GM21737 (cell line): ENCODE data around the gene GTF2A1.
"Not testable (repeated sequence)": the region's sequence is repeated elsewhere in the genome, so short reads cannot be mapped to it uniquely, and the experiment has no call there.

Experiments used
- ATAC-seq: cut with Tn5 transposase; IDR thresholded peaks from one replicate; pipeline ENCODE4 v1.9.1; 2021; ENCODE audit warnings: mild to moderate bottlenecking, moderate library complexity; ENCODE audit not compliant: unreplicated experiment

GTF2A1 gene

DNA sequence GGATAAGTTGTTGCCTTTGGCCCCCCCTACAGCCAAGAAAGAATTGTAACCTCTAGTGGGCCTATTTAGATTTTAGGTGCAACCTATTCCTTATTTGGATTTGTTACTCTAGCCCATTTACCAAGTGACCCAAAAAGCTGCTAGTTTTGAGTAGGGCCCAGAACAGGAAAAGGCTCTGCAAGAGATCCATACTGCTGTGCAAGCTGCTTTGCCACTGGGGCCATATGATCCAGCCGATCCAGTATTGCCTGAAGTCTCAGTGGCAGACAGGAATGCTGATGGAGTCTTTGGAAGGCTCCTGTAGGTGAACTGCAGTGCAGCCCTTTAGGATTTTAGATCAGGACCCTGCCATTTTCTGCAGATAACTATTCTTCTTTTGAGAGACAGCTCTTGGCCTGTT lies 12.9 kb upstream of the GTF2A1 start:
- no peak for ATAC-seq

DNA sequence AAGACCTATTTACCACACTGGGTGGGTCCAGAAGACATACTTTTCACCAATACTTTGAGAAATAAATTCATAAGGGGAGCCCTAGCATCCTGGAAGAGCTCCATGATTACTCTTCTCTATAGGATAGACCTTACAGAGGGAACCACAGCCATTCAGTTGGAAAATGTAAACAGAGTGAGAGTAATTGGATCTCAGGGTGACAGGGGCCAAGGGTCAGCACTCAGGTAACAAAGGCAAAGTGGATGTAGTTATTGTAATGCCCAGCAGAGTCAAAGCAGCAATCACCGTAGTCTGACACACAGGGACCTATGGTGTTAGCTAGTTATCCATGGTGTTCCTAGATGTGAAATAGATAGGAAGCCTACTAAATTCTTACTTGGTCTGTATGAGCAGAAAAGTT lies 10.8 kb upstream of the GTF2A1 start:
- no peak for ATAC-seq

DNA sequence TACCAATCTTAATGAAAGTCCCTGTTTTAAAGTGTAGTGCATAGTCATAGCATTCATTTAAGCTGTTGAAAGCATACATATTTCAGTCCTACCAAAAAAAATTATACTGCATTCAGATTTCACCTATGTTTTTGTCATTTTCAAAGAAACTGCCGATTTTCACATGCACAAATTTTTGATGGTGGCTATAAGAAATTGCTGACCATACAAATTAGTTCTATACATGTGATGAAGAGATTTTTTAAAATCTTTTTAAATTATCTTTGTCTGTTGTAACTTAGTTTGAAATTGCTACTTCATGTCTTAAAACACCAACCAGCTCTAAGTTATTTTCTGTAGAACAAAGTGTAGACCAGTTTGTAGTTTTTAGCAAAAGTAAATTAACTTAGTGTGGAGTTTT lies 3.5 kb upstream of the GTF2A1 start:
- no peak for ATAC-seq

DNA sequence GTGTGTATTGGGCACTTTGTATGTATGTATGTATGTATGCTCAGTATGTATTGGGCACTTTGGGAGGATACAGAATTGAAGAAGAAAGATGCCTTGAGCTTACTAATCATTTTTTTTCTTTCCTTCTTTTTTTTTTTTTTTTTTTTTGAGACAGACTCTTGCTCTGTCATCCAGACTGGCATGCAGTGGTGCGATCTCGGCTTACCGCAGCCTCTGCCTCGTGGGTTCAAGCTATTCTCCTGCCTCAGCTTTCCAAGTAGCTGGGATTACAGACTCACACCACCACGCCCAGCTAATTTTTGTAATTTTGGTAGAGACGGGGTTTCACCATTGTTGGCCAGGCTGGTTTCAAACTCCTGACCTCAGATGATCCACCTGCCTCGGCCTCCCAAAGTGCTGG lies 3.0 kb upstream of the GTF2A1 start:
- ATAC-seq, result not testable (repeated sequence)

DNA sequence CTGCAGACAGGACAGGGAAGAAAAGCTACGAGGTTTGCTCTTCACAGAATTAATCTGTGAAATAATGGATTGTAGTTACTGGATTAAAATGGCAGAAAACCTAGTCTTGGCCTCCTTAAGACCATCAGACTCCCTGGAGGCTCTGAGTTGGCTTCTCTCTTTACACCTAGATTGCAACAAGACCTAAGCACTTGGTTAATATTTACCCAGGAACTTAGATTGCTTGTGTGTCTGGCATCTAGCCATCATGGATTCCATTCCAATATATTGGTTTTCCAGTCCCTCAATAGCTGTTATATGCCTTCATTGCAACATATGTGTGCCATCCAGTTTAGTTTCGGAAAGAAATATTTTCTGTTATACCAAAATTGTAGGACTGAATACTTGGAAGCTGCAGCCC lies 1.9 kb upstream of the GTF2A1 start:
- ATAC-seq, result no peak

DNA sequence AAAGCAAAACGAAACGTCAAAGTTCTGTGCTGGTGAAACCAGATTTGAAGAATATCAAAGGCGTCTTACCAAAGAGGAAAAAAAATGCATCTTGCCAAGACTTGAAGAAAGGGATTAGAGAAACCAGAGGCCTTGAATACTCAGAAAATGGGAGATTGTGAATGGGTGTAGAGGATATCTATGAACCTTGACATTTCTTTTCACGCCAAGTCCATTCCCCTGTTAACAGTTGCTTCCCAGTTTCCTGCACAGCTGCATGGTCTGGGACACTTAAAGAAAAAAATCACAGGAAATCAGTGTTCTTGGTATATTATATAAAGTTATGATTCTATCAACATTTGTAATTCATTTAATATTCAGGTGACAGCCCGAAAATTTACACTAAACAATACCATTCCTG lies 1.4 kb upstream of the GTF2A1 start:
- ATAC-seq, result no peak

DNA sequence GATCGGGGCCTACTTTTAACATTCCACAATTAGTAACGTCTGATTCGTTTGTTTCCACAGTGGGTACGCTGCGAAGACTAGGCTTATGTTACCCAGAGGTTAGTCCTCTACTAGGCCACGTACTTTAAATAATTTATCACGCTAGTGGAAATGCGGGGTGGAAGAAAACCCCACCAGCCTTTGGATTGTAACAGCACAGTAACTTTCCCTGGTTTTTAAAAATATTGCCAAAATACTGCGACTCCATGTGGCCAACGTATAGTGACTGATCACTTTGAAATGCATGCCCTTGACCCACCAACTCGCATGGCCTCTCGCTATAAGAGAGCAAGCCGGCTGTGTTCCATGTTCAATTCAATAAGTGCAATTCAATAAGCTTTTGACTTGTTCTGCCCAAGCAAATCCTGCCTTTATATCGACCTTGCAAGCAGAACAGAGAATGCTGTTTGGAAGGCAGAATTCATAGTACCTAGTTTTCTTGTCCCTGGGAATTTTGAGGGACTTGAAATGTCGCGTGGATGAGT lies 882 bp upstream of the GTF2A1 start:
- no peak for ATAC-seq

DNA sequence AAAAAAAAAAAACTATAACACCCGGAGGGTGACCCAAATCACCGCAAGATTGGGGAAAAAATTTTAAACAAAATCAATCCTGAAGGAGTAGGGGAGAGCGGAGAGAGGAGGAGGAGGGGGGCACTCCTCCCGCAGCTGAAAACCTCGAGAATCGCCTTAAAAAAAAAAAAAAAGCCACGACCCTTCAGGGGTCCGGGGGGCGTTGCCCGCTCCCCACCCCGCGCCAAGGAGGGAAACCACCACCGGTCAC lies 254 bp downstream of the GTF2A1 start:
- ATAC-seq, result no peak

DNA sequence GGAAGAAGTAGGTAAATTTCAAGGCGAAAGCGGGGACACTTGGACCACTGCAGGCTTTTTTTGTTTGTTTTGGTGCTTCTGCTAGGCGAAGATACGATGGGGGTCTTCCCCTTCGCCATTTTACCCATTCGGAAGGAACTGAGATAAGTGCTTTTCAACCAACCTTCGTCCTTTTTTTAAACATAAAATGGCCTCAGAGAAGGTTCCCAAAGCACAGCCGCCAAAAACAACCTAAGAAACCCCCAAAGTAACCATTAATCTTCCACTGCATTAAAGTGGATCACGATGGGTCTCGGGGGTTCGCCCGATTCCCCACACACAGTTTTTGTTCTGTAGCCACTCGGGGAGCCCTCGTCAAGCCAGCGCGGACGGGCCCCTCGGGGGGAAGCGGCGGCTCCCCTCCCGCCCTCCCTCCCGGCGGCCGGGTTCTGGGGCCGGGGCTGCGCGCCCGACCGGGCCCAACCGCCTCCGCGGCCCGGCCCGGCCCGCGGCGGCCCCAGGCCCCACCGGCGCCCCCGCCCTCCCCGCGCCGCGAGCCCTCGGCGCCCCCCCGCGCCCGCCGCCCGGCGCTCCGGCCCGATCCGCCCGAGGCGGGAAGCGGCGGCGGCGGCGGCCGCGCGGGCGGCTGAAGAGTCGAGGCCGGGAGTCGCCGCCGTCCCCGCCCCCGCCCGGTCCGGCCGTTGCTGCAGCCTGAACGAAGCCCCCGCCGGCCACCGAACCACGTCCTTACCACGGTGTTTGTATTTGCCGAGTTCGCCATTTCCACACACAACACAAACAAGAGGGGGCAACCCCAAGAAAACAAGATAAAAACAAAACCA lies 790 bp downstream of the GTF2A1 start:
- no peak for ATAC-seq

DNA sequence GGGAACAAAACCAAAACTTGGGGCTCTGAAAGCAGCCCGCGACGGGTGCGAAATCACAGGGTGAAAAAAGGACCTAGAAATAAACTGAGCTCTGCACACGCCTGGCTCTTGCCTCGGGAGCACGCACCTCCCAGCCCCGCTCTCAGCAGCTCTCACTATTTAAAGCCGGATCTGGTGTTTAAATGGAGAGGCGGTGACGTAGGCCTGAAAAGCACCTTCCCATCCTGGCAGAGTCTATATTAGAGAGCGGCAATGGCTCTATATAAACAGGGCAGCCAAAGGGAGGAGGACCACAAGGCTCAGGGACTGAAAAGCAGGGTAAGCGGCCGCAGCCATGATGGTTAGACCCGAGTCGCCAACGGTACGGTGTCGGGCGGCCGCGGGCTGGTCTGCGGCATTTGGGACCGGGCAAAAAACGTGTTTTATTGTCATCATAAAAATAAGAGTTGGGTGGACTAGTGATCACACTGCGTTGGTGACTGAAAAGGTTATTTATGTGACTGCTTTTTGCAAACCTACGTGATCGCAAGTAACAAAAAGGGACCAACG lies 1.5 kb downstream of the GTF2A1 start:
- ATAC-seq, result peak; percentile 54

DNA sequence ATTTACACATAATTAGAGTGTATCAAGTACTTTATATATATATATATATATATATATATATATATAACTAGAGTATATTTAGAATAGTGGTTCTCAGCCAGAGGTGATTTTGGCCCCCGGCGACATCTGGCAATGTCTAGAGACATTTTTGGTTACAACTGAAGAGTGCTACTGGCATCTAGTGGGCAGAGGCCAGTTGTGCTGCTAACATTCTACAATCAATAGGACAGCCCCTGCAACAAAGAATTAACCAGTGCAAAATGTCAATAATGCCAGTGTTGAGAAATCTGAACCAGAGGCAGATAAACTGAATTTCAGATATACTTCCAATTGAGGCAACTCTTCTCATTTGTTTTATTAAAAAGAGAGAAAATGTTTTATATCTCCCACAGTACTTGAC lies 8.9 kb downstream of the GTF2A1 start:
- peak; percentile 52 for ATAC-seq

DNA sequence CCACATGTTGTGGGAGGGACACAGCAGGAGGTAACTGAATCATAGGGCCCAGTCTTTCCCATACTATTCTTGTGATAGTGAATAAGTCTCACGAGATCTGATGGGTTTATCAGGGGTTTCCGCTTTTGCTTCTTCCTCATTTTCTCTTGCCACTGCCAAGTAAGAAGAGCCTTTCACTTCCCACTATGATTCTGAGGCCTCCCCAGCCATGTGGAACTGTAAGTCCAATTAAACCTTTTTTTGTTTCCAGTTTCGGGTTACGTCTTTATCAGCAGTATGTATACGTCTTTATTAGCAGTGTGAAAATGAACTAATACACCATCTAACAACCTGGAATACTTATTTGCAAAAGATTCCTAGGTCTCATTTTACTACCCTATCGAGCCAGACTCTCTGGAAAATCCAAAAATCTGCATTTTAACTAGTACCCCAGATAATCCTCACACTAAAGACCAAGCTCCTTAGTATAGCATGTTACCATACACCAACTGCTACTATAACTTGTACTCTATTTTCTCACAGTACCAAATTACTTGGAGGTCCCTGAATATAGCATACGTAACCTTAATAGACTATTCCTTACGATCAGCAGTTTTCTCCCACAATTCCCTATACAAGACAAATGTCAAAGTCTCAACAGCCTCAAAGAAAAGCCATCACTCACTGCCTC lies 11.5 kb downstream of the GTF2A1 start:
- ATAC-seq, result no peak

DNA sequence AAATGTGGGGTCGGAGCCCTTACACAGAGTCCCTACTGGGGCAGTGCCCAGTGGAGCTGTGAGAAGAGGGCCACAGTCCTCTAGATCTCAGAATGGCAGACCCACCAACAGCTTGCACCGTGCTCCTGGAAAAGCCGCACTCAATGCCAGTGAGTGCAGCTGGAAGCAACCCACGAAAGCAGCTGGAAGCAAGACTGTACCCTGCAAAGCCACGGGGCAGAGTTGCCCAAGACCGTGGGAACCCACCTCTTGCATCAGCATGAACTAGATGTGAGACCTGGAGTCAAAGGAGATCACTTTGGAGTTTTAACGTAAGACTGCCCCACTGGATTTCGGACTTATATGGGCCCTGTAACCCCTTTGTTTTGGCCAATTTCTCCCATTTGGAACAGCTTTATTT lies 12.3 kb downstream of the GTF2A1 start:
- no peak for ATAC-seq

DNA sequence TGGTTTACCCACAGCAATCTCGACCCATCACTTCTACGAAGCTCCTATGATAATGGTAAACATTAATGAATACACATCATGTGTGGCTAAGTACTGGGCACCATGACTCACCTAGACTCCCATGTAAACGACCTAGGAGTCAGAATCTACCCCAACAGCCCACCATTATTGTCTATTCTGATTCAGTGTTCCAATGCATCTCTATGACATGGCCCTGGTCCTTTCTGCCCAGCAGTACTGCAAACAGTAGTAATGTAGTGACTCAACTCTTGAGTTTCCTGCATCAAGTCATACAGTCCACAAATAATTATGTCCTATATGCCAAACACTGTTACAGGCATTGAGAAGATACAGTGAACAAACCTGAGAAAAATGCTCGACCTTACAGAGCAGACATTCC lies 14.6 kb downstream of the GTF2A1 start:
- ATAC-seq, result no peak

DNA sequence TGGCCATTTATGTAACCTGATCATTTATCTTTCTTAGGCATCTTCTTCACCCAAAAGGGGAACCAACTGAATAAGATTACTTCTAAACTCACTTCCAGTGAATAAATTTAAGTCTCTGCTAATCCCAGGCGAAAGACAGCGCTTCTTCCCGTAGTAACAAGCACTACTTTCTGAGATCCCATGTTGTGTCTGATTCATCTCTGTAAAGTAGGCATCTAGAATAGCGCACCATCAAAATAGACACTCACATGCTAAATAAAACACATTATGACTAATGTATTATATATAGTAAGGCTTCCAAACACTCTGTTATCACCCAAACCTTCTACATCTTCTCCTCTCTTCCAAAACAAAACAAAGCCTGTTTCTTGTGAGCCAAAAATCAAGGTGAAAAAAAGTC lies 15.1 kb downstream of the GTF2A1 start:
- ATAC-seq, result no peak

DNA sequence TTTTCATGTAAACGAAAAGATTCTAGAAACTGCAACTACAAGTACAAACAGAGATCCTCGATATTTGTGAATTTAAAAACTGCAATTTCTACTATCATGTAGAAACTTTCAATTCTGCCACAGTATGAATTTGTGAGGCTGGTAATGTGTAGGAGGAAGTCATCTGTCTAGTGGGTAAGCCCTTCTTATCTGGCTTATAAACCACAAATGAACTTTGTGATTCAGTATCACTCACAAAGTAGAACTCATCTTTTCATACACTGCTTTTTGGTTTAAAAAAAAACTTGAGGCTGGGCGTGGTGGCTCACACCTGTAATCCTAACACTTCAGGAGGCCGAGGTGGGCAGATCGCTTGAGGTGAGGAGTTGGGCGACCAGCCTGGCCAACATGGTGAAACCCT lies 20.7 kb downstream of the GTF2A1 start:
- no peak for ATAC-seq

DNA sequence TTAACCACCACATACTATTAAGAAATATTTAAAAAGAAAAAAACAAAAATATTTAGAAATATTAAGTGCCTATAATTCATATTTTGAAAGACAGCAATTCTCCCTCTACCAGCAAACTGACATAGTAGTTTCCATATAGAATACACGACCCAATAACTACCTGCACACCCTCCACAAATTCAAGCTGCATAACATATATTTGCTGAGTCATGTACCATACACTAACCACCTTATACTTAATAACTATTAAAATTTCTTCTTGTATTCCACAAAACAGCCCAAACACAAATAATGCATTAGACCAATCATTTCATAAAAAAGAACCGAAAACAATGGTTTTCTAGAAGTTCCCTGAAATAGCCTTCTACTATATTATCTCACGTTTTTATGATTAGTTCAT lies 21.7 kb downstream of the GTF2A1 start:
- ATAC-seq, result no peak

DNA sequence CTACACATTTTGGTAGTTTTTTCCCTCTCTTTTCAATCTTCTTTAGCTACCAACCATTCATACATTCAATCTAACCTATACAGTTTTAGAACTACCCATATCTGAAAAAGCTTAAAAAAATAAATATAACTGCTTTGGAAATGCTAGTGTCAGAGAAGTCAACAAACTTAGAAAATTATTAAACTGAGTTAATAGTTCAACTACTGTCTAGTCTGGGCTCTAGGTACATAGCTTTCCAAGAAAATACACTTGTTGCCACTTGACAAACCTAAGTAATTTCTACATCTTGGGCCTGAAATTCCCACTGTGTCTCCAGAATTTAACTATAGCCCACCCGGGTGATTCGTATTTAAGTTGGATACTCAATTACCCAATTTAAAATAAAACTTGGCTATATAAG lies 22.1 kb downstream of the GTF2A1 start:
- ATAC-seq, result no peak

DNA sequence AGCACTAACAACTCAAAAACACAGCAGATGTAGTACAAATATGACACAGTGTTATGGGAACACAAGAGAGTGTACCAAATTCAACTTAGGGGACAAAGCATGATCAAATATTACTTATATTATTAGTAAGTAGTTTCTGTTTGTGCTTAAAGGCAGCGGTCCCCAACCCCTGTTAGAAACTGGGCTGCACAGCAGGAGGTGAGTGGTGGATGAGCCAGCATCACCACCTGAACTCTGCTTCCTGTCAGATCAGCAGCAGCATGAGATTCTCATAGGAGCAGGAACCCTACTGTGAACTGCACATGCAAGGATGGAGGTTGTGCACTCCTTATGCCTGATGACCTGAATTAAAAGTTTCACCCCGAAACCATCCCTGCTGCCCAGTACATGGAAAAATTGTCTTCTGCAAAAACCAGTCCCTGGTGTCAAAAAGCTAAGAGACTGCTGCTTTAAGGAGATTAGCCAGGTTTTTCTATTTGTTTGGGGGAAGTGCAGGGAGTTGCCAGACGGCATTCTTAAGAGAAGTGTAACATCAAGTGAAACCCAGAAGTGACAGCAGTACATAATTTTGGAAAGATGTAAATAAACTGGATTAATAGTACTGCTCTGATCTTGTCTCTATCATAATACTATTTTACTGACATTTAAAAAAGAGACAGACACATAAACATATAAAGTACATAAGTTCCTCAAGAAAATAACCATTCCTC lies 26.7 kb downstream of the GTF2A1 start:
- ATAC-seq, result no peak

DNA sequence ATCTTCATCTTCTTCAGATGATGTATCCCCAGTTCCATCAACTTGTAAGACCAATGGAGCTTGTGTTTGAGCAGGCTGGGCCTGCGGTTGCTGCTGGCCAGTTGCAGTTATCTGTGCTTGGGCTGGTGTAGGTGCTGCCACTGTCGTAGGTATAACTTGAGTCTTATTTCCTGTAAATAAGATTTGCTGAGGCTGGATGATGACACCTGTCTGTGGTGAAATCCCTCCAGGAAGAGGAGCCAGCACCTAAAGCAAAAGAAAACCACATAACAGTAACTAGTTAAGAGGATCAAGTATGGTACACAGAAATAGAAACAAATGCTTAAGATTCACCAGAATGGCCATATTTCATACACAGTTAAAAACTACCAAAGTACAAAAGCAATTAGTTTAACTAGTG lies 28.2 kb downstream of the GTF2A1 start:
- no peak for ATAC-seq

DNA sequence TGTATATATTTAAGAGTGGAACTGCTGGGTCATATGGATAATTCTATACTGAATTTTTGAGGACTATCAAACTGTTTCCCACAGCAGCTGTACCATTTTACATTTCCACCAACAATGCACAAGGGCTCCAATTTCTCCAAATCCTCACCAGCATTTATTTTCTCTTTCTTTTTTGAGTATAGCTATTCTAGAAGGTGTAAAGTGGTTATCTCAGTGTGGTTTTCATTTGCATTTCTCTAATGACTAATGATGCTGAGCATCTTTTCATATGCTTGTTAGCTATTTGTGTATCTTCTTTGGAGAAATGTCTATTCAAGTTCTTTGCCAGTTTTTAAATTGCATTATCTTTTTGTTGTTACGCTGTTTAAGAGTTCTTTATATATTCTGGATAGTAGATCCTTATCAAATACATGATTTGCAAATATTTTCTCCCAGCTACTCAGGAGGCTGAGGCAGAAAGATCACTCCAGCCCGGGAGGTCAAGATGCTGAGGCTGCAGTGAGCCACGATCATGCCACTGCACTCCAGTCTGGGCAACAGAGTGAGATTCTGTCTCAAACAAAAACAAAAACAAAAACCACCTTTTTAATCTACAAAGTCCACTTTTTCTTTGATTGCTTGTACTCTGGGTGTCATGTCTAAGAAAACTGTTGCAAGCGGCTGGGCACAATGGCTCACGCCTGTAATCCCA lies 32.8 kb downstream of the GTF2A1 start:
- ATAC-seq, result peak; percentile 83
